C4-2B (cell line): ENCODE measurements around the gene USP19.

ENCODE experiments used
- ZFX ChIP-seq: fragments of 450-650 bp; IDR thresholded peaks from 2 replicates; pipeline ENCODE4 v1.6.1; 2017
- TF ChIP-seq, protein P1 (sequence below): fragments of 450-650 bp; conservative IDR thresholded peaks from 2 replicates; pipeline ENCODE4 v1.5.1; 2017; ENCODE audit warnings: mild to moderate bottlenecking

DNA sequence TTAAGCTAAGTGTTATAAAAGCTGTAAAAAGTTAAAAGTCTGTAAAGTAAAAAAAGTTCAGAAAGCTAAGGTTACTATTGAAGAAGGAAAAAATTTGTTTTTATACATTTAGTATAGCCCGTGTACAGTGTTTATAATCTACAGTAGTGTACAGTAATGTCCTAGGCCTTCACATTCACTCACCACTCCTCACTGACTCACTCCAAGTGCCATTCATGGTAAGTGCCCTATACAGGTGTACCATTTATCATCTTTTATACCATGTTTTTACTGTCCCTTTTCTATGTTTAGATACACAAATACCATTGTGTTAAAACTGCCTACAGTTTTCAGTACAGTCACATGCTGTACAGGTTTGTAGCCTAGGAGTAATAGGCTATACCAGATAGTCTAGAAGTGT, 36.7 kb upstream of the USP19 start:
- TF ChIP-seq, protein P1, sequence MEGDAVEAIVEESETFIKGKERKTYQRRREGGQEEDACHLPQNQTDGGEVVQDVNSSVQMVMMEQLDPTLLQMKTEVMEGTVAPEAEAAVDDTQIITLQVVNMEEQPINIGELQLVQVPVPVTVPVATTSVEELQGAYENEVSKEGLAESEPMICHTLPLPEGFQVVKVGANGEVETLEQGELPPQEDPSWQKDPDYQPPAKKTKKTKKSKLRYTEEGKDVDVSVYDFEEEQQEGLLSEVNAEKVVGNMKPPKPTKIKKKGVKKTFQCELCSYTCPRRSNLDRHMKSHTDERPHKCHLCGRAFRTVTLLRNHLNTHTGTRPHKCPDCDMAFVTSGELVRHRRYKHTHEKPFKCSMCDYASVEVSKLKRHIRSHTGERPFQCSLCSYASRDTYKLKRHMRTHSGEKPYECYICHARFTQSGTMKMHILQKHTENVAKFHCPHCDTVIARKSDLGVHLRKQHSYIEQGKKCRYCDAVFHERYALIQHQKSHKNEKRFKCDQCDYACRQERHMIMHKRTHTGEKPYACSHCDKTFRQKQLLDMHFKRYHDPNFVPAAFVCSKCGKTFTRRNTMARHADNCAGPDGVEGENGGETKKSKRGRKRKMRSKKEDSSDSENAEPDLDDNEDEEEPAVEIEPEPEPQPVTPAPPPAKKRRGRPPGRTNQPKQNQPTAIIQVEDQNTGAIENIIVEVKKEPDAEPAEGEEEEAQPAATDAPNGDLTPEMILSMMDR: no peak
- TF ChIP-seq ZFX: no peak
